ENCODE results near the gene KRT4.
"Not testable (repeated sequence)": the region's sequence is repeated elsewhere in the genome, so short reads cannot be mapped to it uniquely, and the experiment has no call there.

The KRT4 gene

DNA sequence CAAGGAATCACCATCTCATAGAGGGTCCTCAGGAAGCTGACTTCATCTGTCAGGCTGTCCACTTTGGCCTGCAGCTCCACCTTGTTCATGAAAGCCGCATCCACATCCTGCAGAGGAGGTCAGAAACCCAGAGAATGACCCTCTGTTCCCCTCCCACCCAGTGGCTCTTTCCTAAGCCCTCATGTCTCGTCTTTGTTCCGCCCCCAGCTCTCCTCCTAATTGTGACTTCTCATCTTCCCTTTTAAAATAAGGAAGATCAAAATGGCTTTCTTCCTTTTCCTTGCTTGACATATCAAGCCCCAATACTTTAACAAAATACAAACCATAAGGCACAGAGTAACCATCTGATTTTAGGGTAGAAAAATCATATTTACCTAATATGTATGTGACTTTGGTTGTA is 41.1 kb downstream of the KRT4 start:
- DNase-seq (ENCODE audit: low spot score), result no peak

GRCh38 chr12:52772188-52772587 is 41.7 kb downstream of the KRT4 start:
- no peak for DNase-seq (ENCODE audit: low spot score)

- DNase-seq (ENCODE audit: low spot score), result no peak
Observed at GRCh38 chr12:52771505-52771904, 42.4 kb downstream of the KRT4 start.

DNA sequence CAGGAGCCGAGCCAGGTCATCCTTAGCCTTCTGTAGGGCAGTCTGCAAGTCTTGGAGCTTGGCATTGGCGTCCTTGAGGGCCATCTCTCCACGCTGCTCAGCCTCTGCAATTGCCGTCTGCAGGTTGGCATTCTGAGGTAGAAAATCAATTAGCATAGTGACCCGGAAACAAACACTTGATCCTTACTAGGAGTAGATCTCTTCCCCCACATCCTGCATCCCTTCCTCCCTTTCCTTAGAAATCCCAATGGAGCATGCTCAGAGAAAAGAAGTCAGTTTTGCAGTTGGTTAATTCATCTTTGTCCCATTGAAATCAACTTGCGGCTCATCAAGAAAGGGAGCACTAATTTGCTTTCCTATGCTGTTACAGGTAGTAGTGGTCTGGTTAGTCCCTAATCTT is 42.8 kb downstream of the KRT4 start:
- DNase-seq (ENCODE audit: low spot score), result no peak

DNA sequence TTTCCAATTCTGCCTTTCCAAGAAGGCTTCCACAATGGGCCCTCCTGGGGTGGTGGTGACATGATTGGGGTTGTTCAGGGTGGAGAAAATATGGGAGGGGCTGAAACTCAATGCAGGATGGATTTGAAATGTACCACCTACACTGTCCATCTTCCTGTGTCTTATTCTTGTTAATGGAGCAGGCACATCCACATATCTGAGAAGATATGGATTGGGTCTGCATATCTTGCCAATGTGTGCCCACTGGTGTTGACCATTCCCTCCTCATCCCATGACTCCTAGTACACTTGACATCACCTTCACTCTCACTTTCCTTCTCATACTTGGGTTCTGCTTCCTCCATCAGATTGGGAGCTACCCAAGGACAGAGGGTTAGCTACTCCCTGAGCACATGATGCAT is 44.0 kb downstream of the KRT4 start:
- DNase-seq (ENCODE audit: low spot score), result no peak

GRCh38 chr12:52769354-52769753 is 44.6 kb downstream of the KRT4 start:
- DNase-seq (ENCODE audit: low spot score), result no peak

DNA sequence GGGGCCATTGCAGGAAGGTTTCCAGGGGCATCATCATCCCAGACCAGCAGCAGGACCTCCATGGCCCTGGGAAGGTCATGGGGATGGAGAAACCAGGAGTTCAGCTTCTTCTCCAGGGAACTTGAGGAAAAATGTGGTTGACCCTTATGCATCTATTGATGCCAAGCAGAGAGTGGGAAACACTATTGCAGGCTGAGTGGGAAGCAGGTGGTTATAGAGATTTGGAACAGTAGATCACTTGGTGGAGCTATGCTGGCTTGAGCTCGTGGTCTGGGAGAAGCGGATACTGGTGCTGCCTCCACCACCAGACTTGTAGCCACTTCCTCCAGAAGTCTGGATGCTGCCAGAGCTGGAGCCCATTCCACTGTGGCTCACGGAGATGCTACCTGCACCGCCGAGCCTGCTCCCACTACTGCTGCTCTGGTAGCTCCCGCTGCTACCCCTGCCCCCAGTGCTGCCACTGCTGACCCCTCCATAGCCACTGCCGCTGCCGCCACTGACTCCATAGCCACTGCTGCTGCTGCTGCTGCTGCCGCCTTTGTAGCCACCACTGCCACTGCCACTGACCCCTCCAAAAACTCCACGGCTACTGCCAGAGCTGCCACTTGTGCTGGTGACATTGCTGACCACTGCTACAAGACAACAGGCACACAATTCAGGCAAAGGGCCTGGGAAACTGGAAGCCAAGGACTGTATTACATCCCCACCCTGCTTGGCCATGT is 45.3 kb downstream of the KRT4 start:
- DNase-seq (ENCODE audit: low spot score), result no peak

GRCh38 chr12:52767427-52767826 is 46.5 kb downstream of the KRT4 start:
- DNase-seq (ENCODE audit: low spot score), result no peak

DNA sequence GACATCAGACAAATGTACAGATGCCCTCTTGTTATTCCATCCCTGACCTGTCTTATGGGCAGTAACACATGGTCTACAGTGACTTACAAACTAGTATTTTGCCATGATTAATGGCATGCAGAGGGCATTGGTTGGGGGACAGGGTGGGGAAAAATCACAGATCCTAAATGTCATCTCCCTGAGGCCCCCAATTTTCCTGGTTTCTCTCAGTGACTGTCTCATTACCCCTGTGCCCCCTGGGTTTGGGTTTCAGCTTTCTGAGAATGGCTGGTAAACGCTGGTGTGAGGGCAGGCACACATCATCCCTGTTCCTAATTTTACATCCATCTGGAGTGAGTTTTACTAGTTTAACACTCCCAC is 46.9 kb downstream of the KRT4 start:
- no peak for DNase-seq (ENCODE audit: low spot score)

DNA sequence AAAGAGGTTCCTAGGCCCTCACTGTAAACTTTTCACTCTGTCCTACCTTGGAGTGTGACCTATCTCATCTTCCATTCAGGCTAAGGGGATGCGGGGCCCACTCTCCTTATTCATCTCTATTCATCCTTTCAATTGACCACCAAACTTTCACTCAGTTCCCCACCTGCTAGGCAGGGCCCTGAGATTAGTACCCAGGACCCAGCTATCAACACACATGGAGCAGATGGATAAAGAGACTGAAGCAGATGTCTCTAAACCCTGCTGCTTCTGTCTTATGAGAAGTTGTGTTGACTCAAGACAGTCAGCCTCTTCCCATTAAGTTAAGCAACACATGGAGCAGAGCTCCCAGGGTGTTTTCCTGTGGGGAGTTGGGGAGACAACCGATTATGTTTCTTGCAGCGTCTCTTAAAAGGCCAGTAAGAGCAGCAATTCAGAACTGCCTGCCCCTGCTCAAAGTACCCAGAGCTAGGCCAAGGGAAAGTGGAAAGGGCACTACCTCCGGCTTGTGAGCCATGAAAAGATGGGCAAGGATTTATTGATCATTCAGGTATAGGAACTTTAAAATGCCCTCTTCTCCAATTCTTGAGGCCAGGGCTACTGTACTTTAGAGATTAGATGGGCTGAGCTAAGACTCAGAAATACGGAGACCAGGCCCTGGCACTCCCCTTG is 47.4 kb downstream of the KRT4 start:
- no peak for DNase-seq (ENCODE audit: low spot score)

DNA sequence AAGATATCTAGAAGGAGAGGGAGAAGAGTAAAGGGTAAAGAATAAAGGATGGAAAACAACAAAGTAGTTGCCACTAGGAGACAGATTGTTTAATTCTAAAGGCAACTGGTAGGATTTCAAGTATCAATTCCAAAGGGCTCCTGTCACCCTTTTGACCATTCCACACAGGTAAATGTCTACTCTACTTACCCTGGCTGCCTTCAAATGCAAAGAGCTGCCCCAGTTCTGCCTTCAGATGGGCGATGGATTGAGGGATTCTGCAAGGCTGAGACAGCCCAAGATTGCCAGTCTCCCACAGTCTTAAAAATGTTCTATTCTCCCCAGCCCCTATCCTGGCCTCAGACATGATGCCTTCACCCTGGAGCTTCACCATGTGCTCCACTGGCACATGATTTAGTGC is 48.2 kb downstream of the KRT4 start:
- DNase-seq (ENCODE audit: low spot score), result no peak

DNA sequence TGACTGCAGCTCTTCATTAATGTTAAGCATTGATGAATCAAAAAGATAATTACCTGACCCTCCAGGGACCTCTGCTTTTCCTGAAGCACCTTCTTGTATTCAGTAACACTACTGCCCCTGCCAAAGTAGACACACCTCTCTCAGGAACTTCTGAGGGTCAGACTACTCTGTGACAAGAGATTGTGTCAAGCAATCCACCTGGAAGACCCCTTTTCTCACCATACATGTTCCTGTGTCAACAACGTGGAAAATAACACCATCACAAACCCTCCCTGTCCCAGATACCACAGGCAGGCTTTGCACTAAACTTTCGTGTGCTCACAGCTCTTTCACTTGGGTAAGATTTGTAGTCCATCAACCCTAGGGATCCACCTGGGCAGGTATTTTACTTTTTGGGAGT is 49.9 kb downstream of the KRT4 start:
- no peak for DNase-seq (ENCODE audit: low spot score)

- DNase-seq (ENCODE audit: low spot score), result no peak
Observed at GRCh38 chr12:52763036-52763659, 50.8 kb downstream of the KRT4 start.

- no peak for DNase-seq (ENCODE audit: low spot score)
Observed at GRCh38 chr12:52761802-52762201, 52.1 kb downstream of the KRT4 start.

- DNase-seq (ENCODE audit: low spot score), result not testable (repeated sequence)
Observed at GRCh38 chr12:52761218-52761617, 52.7 kb downstream of the KRT4 start.

GRCh38 chr12:52760623-52761022 is 53.3 kb downstream of the KRT4 start:
- DNase-seq (ENCODE audit: low spot score), result no peak

DNA sequence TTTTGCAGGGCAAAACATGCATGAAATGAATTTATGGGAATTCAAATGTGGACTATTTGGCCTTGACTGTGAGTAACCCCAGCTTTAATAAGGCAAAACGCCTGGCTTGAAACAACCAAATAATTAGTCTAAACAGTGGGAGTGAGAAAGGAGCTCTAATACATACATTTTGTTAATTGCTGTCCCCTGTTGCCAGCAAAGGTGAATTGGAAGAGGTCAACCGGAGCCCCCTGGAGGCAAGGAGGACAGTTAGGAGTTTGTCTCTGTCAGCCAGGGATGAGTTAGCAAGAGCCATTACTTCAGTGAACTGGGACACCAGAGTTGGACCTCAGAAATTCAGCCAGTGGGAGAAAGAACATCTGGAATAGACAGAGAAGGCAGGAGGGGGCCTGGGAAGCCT is 54.2 kb downstream of the KRT4 start:
- DNase-seq (ENCODE audit: low spot score), result no peak

- no peak for DNase-seq (ENCODE audit: low spot score)
Observed at GRCh38 chr12:52759218-52759617, 54.7 kb downstream of the KRT4 start.

- DNase-seq (ENCODE audit: low spot score), result no peak
Observed at GRCh38 chr12:52757449-52758176, 56.3 kb downstream of the KRT4 start.
